SK-N-SH treated with all-trans-retinoic acid at 6 μM for 48 hours (cell line): ENCODE measurements around the gene FAM47E.

ENCODE experiments used
- ARNTL ChIP-seq: fragments of 450-650 bp; formaldehyde crosslinking; IDR thresholded peaks from 2 replicates; pipeline ENCODE4 v1.5.0; 2020; ENCODE audit warnings: low read depth, mild to moderate bottlenecking, moderate library complexity, borderline replicate concordance
- CSDC2 ChIP-seq: fragments of 250-450 bp; sonication (Bioruptor Pico); IDR thresholded peaks from 2 replicates; pipeline ENCODE4 v1.5.0; 2020; ENCODE audit warnings: mild to moderate bottlenecking, moderate library complexity
- CSRNP3 ChIP-seq: fragments of 250-450 bp; sonication (Bioruptor Pico); IDR thresholded peaks from 2 replicates; pipeline ENCODE4 v1.5.1; 2021; ENCODE audit warnings: mild to moderate bottlenecking, moderate library complexity
- GLIS3 ChIP-seq: fragments of 250-450 bp; sonication (Bioruptor Pico); IDR thresholded peaks from 2 replicates; pipeline ENCODE4 v1.5.0; 2020; ENCODE audit warnings: mild to moderate bottlenecking, moderate library complexity
- ISL1 ChIP-seq: fragments of 250-450 bp; sonication (Bioruptor Pico); IDR thresholded peaks from 2 replicates; pipeline ENCODE4 v2.1.2; 2022; ENCODE audit warnings: mild to moderate bottlenecking, moderate library complexity
- PATZ1 ChIP-seq: fragments of 250-450 bp; sonication (Bioruptor Pico); IDR thresholded peaks from 2 replicates; pipeline ENCODE4 v1.8.0; 2020; ENCODE audit warnings: mild to moderate bottlenecking, moderate library complexity, borderline replicate concordance
- POU6F1 ChIP-seq: fragments of 250-450 bp; sonication (Bioruptor Pico); IDR thresholded peaks from 2 replicates; pipeline ENCODE4 v1.8.0; 2021; ENCODE audit warnings: low read depth, mild to moderate bottlenecking, moderate library complexity, borderline replicate concordance
- PPARA ChIP-seq: fragments of 250-450 bp; sonication (Bioruptor Pico); IDR thresholded peaks from 2 replicates; pipeline ENCODE4 v1.5.0; 2020; ENCODE audit warnings: mild to moderate bottlenecking, borderline replicate concordance
- RARB ChIP-seq: fragments of 250-450 bp; sonication (Bioruptor Pico); IDR thresholded peaks from 2 replicates; pipeline ENCODE4 v1.8.0; 2021; ENCODE audit warnings: mild to moderate bottlenecking, moderate library complexity
- ZC3H10 ChIP-seq: fragments of 250-450 bp; sonication (Bioruptor Pico); IDR thresholded peaks from 2 replicates; pipeline ENCODE4 v1.5.1; 2021; ENCODE audit warnings: mild to moderate bottlenecking, moderate library complexity
- ZFP3 ChIP-seq: fragments of 250-450 bp; sonication (Bioruptor Pico); IDR thresholded peaks from 2 replicates; pipeline ENCODE4 v1.5.0; 2020; ENCODE audit warnings: mild to moderate bottlenecking, moderate library complexity
- ZFP30 ChIP-seq: fragments of 450-650 bp; formaldehyde crosslinking; IDR thresholded peaks from 2 replicates; pipeline ENCODE4 v1.5.0; 2022; ENCODE audit warnings: mild to moderate bottlenecking, moderate library complexity
- ZNF565 ChIP-seq: fragments of 450-650 bp; formaldehyde crosslinking; conservative IDR thresholded peaks from 2 replicates; pipeline ENCODE4 v1.5.0; 2020; ENCODE audit warnings: low read depth, mild to moderate bottlenecking, moderate library complexity

GRCh38 chr4:76204936-76205335 is 46.6 kb upstream of the FAM47E start:
- TF ChIP-seq ZFP3 (no peak), PPARA (CRISPR knock-in tag) (no peak), POU6F1 (CRISPR knock-in tag) (no peak), ZFP30 (no peak), ISL1 (no peak), GLIS3 (no peak), ZNF565 (CRISPR knock-in tag) (no peak), CSRNP3 (CRISPR knock-in tag) (no peak), PATZ1 (CRISPR knock-in tag) (no peak), RARB (no peak), CSDC2 (CRISPR knock-in tag) (no peak), ZC3H10 (CRISPR knock-in tag) (no peak), ARNTL (CRISPR knock-in tag) (no peak)
